GM21737 (cell line): Measurements from ENCODE around the gene ATP6V0B.
A peak's percentile ranks its signal among the peaks of the same experiment; 100 is the strongest.

Source experiments
- ATAC-seq: cut with Tn5 transposase; IDR thresholded peaks from one replicate; pipeline ENCODE4 v1.9.1; 2021; ENCODE audit warnings: mild to moderate bottlenecking, moderate library complexity; ENCODE audit not compliant: unreplicated experiment

The ATP6V0B gene

GRCh38 chr1:43974443-43975248 lies at the start of gene ATP6V0B:
ATP6V0B (plus strand) TSS chr1:43974960; CDS start chr1:43975041, 81 bp downstream.
- ATAC-seq = peak; percentile 57

- no peak for ATAC-seq
Observed at GRCh38 chr1:43925846-43926245, 48.9 kb upstream of the ATP6V0B start.

- ATAC-seq = no peak
Observed at GRCh38 chr1:43930168-43930948, 44.4 kb upstream of the ATP6V0B start.

DNA sequence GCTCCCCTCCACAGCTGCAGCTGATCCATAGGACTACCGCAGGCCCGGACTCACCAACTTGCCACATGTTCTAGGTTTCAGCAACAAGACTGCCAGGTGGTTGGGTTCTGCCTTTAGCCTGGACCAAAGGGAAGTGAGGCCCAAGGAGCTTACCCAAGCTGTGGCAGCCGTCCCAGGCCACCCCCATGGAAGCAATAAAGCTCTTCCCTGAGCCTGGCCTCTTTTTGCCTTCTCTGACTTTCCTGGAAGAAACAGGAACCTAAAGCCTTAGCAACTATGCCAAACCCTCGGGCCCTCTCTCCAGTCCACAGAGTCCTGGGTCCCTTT lies 43.8 kb upstream of the ATP6V0B start:
- no peak for ATAC-seq

- ATAC-seq = no peak
Observed at GRCh38 chr1:43931711-43932660, 42.8 kb upstream of the ATP6V0B start.

DNA sequence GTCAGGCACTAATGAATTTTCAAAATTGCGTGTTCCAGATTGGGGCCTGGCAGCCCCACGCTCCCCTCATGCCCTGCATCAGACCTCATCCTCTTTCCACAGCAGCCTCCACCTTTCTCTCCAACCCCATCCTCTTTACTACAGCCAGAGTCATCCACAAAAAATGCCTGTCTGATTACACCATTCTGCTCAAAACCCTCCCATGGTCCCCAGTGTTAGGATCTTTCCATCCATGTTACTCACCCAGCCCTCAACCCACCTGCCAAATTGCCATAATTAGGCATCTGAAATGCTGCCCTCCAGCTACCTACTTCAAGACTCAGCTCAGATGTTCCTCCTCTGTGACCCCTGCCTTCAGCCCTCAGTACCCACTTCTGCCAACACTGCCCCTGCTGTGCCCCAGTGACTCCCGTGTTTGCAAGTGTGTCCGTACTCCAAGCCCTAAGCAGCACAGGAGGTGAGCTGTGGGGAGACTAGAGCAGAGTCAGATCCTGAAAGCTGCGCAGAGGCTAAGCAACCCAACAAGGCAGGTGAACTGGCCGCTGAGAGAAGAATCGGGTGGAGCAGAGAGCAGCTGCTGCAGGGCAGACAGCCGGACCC lies 41.9 kb upstream of the ATP6V0B start:
- no peak for ATAC-seq

DNA sequence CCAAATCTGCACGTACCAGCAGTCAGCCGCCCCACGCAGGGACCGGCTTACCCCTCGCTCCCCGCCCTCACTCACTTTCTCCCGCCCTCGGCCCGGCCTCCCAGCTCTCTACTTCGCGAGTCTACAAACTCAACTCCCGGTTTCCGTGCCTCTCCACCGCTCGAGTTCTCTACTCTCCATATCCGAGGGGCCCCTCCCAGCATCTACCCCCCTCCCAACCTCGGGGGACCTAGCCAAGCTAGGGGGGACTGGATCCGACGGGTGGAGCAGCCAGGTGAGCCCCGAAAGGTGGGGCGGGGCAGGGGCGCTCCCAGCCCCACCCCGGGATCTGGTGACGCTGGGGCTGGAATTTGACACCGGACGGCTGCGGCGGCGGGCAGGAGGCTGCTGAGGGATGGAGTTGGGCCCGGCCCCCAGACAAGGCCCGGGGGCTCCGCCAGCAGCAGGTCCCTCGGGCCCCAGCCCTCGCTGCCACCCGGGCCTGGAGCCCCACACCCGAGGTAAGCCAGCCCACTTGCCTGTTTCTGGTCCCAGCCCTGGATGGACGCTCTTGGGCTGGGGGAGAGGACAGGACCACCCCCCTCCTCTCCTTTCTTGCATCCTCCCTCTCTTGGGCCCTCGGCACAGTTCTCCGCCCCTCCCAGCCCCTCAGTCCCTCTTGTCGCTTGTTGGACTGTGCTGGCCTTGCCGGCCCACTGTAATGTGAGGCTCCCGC lies 41.2 kb upstream of the ATP6V0B start, which contains the start of gene ARTN:
Gene ARTN, plus strand, starts transcription at position 416 of the 715 bp plus-strand sequence. CDS start 1,856 bp downstream, outside the sequence.
- ATAC-seq = no peak

DNA sequence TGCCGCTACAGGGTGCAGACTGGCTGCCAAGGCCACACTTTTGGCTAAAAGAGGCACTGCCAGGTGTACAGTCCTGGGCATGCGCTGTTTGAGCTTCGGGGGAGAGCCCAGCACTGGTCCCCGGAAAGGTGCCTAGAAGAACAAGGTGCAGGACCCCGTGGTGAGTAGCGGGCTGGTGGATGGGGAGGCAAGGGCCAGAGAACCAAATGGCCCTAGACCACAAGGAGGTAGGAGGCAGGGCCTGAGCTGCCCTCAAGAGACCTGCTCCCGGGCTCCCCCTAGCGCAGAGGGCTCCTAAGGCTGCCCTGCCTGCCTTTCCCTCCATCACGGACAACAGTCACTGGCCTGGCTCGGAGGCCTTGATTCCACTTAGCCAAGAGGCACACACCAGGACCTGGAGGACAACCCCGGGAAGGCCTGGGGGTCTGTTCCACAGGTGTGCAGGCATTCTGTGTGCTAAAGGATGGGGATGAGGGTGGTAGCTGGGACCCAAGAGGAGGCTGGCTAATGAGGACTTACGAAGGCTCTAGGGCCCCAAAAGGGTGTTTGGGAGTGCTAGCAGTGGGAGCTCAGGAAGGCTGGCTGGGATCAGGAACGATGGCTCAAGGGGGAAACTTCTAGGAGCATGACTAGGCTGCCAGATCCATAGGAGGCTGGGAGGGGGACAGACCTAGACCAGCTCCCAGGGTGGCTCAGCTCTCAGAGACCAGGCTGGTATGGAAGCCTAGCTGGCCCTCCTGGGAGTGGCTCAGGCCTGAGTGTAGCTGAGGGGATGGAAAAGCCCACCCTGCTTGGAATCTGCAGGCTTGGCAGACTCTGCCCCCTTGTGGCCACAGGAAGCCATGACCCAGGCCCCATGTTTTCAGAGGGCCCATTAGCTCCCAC lies 40.4 kb upstream of the ATP6V0B start:
- ATAC-seq = no peak

- ATAC-seq = no peak
Observed at GRCh38 chr1:43934986-43935324, 39.8 kb upstream of the ATP6V0B start.

DNA sequence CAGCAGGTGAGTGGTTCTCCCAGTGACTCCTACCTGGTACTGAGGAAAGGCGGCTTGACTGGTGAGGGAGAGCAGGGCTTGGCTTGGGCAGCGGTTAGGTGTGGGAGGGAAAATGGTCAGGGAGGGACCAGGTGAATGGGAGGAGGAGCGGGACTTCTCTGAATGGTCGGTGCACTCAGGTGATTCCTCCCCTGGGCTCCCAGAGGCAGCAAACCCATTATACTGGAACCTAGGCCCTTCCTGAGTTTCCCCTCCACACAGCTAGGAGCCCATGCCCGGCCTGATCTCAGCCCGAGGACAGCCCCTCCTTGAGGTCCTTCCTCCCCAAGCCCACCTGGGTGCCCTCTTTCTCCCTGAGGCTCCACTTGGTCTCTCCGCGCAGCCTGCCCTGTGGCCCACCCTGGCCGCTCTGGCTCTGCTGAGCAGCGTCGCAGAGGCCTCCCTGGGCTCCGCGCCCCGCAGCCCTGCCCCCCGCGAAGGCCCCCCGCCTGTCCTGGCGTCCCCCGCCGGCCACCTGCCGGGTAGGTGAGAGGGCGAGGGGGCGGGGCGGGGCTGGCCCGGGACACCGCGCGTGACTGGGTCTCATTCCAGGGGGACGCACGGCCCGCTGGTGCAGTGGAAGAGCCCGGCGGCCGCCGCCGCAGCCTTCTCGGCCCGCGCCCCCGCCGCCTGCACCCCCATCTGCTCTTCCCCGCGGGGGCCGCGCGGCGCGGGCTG lies 38.9 kb upstream of the ATP6V0B start:
- ATAC-seq = no peak

DNA sequence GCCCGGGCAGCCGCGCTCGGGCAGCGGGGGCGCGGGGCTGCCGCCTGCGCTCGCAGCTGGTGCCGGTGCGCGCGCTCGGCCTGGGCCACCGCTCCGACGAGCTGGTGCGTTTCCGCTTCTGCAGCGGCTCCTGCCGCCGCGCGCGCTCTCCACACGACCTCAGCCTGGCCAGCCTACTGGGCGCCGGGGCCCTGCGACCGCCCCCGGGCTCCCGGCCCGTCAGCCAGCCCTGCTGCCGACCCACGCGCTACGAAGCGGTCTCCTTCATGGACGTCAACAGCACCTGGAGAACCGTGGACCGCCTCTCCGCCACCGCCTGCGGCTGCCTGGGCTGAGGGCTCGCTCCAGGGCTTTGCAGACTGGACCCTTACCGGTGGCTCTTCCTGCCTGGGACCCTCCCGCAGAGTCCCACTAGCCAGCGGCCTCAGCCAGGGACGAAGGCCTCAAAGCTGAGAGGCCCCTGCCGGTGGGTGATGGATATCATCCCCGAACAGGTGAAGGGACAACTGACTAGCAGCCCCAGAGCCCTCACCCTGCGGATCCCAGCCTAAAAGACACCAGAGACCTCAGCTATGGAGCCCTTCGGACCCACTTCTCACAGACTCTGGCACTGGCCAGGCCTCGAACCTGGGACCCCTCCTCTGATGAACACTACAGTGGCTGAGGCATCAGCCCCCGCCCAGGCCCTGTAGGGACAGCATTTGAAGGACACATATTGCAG lies 38.2 kb upstream of the ATP6V0B start:
- ATAC-seq = no peak

GRCh38 chr1:43937179-43937865 lies 37.4 kb upstream of the ATP6V0B start:
- ATAC-seq = no peak

DNA sequence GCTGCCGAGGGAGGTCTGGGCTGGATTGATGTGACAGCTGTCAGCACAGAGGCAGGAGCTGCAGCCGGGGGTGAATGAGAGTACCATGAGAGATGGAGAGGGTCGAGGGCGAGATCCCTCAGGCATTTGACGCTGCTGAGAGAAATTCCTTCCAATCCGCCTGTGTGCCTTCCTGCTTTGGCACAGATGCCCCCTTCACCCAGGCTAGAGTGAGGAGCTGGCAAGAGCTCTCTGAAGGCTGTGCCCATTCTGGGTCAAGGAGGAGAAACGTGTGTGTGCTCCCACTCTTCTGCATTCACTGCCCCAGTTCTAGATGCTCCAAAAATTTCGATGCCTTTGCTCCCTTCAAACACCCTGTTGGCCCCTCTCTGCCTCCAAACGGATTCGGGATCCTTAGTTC lies 36.4 kb upstream of the ATP6V0B start:
- no peak for ATAC-seq

GRCh38 chr1:43938892-43939587 lies 35.7 kb upstream of the ATP6V0B start:
- no peak for ATAC-seq

GRCh38 chr1:43942411-43942810 lies 32.3 kb upstream of the ATP6V0B start:
- ATAC-seq = no peak

DNA sequence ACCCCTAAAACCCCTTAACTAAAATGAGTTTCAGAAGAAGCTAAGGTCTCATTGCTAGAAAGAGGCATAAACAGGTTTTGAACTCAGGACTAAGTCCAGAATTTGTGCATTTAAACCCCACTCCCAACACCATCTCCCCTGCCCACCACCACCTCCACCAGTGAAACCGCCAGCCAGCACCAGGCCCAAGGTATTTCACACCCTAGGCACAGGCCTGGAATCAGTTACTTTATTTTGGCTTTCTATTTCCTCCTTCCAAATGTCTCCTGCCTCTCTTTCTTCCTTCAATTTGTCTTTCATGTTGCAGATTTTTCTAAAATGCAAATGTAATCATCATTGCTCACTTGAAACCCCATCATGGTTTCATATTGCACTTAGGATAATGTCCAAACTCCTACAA lies 29.9 kb upstream of the ATP6V0B start:
- ATAC-seq = no peak
